Motor neuron (in vitro differentiated cells): ENCODE data around the gene FOXF2. TPM values are rescaled to one million over a fixed set of nuclear protein-coding genes. Genes with fewer than 3 reads are reported as not detected.

Source experiments
- ATAC-seq, 8 experiments: fragments of 200-7000 bp; cut with Tn5 transposase; replicated peaks in 6 of 8; 2 replicates each; pipeline ENCODE4 v1.8.0; 2021; ENCODE audit warnings: mild to moderate bottlenecking in 8 of 8, moderate library complexity in 8 of 8
- H3K27ac ChIP-seq, 2 donors: fragments of 250-450 bp; sonication (Bioruptor Pico); 2 replicates each; pipeline ENCODE4 v1.9.0; 2021; ENCODE audit warnings: antibody characterized with exemption in 2 of 2, mild to moderate bottlenecking in 2 of 2, moderate library complexity in 1 of 2
- H3K4me1 ChIP-seq, 2 donors: fragments of 250-450 bp; sonication (Bioruptor Pico); replicated peaks in 1 of 2; 2 replicates each; pipeline ENCODE4 v1.6.1; 2021; ENCODE audit warnings: antibody characterized with exemption in 2 of 2, mild to moderate bottlenecking in 2 of 2, moderate library complexity in 1 of 2
- H3K4me3 ChIP-seq, 5 donors: fragments of 250-450 bp; sonication (Bioruptor Pico); 2 replicates each; pipeline ENCODE4 v1.9.0; 2021; ENCODE audit warnings: antibody characterized with exemption in 5 of 5, mild to moderate bottlenecking in 5 of 5, moderate library complexity in 4 of 5
- WGBS, 10 experiments: fragments of 450-650 bp; shearing (Covaris generic); methylation state at CpG; one replicate each; pipeline ENCODE4 v1.0.0; 2022; 5-methylcytosine and 5-hydroxymethylcytosine counted together
- in situ Hi-C, 9 experiments: fragments of 400-800 bp; cut with MboI; loops; one replicate each; pipeline ENCODE4 v1.15.0; 2021; ENCODE audit warnings: low sequenced_read_pairs in 9 of 9, low pct_unique_long_range_greater_than_20kb in 2 of 9; ENCODE audit not compliant: unreplicated experiment in 9 of 9
- total RNA-seq, 8 experiments: library from RNA; unstranded; fragments of 300-600 nt; gene quantifications; 2 replicates each; pipeline versions ENCODE4 v1.2.3 to v1.2.4, GENCODE V29; 2022

The FOXF2 gene
- total RNA-seq, 8 experiments from 2014 or later = 0.08 to 6.9 (median 0.24) TPM; not detected in 2

DNA sequence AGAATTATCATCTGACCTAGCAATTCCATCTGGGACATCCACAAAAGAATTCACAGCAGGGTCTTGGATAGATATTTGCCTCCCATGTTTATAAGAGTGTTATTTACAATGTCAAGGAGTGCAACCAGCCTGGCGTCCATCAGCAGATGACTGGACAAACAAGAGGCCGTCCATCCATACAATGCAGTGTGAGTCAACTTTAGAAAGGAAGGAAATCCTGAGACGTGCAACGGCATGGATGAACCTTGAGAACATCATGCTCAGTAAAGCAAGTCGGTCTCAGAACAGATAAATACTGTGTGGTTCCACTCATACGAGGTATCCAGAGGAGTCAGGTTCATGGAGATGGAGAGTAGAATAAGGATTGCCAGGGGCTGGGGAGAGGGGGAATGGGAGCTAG is 46.4 kb downstream of the FOXF2 start:
- in situ Hi-C loops = no loop called here
- Histone ChIP-seq H3K4me3 (no peak overlapping the region), H3K27ac (no peak overlapping the region), H3K4me1 (no peaks in the 10 kb centered on the region)
- WGBS, 10 experiments = 17 to 100% (median 65%) methylated on average over 1 to 6 of the region's 6 CpGs; no CpG with 5 or more reads in 3 of the 10 experiments
- ATAC-seq = no peak

DNA sequence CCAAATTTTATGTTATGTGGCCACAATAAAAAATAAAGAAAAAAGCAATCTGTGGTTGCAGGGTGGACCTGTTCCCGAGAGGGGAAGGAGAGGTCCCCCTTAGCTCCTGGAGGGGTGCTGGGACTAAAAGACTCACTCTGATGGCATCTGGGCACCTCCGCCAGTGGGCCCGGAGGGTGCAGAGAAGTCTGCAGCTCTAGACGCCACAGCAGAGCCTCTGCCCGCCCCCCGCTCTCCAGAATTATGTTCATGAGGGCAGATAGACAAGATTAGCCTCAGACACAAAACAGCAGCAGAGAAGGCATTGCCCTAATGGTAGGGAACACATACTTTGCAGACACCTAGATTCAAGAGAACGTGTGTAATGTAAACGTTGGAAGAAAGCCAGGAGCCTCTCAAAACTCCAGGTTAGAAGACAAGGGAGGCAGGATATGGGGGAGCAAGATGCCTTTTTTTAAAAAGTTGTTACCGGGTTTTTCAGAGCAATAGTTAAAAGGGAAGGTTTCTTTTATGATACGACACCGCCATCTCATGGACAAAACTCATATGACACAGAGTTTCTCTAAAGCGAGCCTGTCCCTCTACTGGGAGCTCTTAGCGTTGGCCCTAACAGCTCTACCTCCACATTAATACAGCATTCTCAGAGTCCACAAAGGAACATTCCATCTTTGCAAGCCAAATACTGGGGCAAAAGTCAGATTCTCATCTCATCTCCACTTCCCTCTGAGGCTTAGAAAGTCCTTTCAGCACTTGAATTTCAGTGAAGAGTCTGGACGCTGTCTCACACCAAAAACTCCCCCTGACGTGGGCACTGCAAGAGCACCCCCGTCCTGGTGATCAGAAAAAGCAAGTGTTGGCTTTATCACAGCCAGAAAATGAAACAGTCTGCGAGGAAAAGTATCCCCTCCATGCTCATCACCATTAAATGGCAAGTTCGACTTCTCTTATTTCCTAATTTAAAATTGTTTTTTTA is 47.2 kb downstream of the FOXF2 start:
- Histone ChIP-seq H3K4me3 (no peak overlapping the region), H3K27ac (no peak overlapping the region), H3K4me1 (no peaks in the 10 kb centered on the region)
- 2 to 100% (median 30%) methylated on average over 1 to 16 of the region's 18 CpGs for WGBS, 10 experiments
- in situ Hi-C loops = no loop called here
- ATAC-seq = peak; percentile 32 to 91 (median 60)

DNA sequence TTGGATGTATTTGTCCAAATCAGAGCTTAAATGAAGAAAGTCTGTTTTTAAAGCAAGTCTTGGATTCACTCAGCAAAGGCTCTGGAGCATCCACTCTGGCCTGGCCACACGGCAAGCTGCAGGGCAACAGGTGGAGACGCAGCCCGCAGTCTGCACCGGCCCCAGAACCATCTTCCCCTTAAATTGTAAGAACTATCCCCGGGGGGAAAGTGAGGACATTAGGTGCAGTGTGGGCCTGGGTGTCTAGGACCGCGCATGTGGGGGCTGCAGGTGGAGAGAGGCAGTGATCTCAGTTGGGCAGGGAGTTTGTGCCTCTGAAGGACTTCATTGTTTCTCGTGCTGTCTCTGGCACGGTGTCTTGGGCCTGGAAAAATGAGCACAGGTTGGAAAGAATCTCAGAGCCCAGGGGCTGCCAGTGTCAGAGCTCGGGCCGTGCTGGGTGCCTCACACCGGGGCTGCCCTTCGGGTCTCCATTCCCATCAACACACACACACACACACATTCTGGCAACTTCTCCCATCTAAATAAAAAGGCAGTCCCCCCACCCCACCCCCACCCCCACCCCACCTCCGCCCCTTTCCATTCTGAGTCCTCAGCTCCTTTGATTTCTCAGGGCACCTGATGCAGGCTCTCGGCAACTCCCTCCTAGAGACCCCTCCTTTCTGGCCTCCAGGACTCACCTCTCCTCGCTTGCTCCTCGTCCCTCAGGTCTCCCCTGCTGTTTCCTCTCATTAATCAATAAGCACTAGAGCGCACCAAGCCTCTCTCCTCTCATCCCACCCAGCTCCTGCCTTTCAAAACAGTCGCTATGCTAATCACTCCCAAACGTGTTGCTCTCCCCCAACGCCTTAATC is 48.4 kb downstream of the FOXF2 start:
- no peaks in the 10 kb centered on the region for H3K4me1 ChIP-seq
- no peak overlapping the region for H3K4me3 ChIP-seq
- in situ Hi-C loops = no loop called here
- ATAC-seq = no peak
- H3K27ac ChIP-seq = no peak overlapping the region
- WGBS, 10 experiments = 0 to 74% (median 60%) methylated on average over 1 to 10 of the region's 21 CpGs; no CpG with 5 or more reads in 2 of the 10 experiments

DNA sequence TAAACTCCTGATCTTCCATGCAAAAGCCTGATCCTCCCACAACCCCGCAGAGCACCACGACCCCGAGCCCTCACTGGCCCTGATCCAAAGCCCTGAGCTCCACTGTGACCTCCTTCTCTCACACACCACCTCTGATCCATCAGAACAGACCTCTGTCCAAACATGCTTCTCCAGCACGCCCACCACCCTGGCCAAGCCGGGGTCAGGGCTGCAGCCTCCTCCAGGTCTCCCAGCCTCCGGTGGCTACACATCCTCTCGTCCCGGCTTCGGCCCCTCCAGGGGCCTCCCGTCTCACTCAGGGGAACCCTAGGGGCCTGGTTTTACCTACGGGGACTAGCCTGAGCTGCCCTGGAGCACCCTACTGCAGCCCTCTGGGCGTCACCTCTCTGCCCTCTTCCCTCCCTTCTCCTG is 49.1 kb downstream of the FOXF2 start:
- WGBS, 10 experiments = 80 to 81% methylated on average over 1 to 8 of the region's 12 CpGs; no CpG with 5 or more reads in 8 of the 10 experiments
- in situ Hi-C loops = no loop called here
- Histone ChIP-seq H3K4me3 (no peak overlapping the region), H3K4me1 (no peaks in the 10 kb centered on the region), H3K27ac (no peak overlapping the region)
- ATAC-seq = no peak

DNA sequence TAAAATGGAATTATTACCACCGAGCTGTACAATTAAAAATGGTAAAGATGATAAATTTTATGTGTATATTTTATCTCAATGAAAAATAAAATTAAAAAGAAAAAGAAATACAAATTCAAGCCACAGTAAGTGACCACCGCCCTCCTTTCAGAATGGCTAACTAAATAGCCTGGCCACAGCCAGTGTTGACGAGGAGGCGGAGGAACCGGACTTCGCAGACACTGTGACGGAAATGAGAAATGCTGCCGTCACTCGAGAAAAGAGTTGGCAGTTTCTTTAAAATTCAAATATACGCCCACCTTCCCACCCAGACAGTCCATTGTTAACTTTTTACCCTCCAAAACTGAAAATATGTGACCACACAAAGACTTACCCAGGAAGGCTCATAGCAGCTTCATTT is 50.0 kb downstream of the FOXF2 start:
- no peak overlapping the region for H3K27ac ChIP-seq
- 44 to 97% (median 78%) methylated on average over 3 to 10 of the region's 10 CpGs for WGBS, 10 experiments
- H3K4me1 ChIP-seq = no peaks in the 10 kb centered on the region
- no peak overlapping the region for H3K4me3 ChIP-seq
- ATAC-seq = no peak
- in situ Hi-C loops = no loop called here

DNA sequence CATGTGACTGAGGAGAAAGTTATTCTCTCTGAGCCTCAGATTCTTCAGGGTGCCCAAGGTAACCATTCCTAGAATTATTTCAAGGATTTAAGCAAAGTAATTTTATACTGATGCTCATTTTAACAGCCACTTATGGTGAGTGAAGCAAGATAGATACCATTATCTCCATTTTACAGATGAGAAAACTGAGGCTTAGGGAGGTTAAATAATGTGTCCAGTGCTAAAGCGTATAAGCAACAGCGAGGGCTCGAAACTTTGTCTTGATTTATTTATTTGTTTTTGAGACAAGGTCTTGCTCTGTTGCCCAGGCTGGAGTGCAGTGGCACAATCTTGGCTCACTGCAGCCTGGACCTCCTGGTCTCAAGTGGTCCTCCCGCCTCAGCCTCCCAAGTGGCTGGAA is 53.6 kb downstream of the FOXF2 start:
- 8 to 92% (median 61%) methylated on average over 1 to 4 of the region's 4 CpGs; no CpG with 5 or more reads in 3 of the 10 experiments for WGBS, 10 experiments
- H3K27ac ChIP-seq = no peak overlapping the region
- H3K4me3 ChIP-seq = no peak overlapping the region
- in situ Hi-C loops = no loop called here
- H3K4me1 ChIP-seq = no peaks in the 10 kb centered on the region
- ATAC-seq = no peak

Other genes starting within 250 kb of the FOXF2 start
- under 1 TPM in 2 of 8 experiments, not detected in 6; 0.24 to 0.78 TPM for gene FOXQ1, start 77.5 kb upstream of the FOXF2 start, total RNA-seq
- gene FOXC1, start 220.3 kb downstream of the FOXF2 start, total RNA-seq = 10 to 100 TPM in 3 of 8 experiments, 1 to 10 TPM in 1, under 1 TPM in 4; 0.05 to 44.4 (median 1.0) TPM